B cell (primary cell): ENCODE data around the gene IFNA1.

Experiments
- CTCF ChIP-seq: fragments of 200-600 bp; IDR thresholded peaks from one replicate; pipeline ENCODE4 v1.8.0; 2022; ENCODE audit warnings: antibody characterized with exemption, mild to moderate bottlenecking
- EZH2 ChIP-seq: IDR thresholded peaks from 2 replicates; pipeline ENCODE4 v1.6.1; 2012; ENCODE audit warnings: borderline replicate concordance, low read depth, mild to moderate bottlenecking, moderate library complexity, low read length; ENCODE audit not compliant: insufficient read depth, poor library complexity, severe bottlenecking

- peak; percentile 55 for TF ChIP-seq CTCF
- TF ChIP-seq EZH2 = no peak
Measured at GRCh38 chr9:21392270-21392669, 48.0 kb upstream of the IFNA1 start.
